Left kidney (tissue), 2 donors: Measurements from ENCODE around the gene OSTF1. TPM values are rescaled to one million over a fixed set of nuclear protein-coding genes. Genes with fewer than 3 reads are reported as not detected.

Experiments used
- DNase-seq: peaks from one replicate; pipeline ENCODE4 v3.0.0-alpha.2; 2013
- polyA plus RNA-seq: library from polyadenylated mRNA; unstranded; fragments of 120-200 nt; gene quantifications from one replicate; pipeline ENCODE4 v1.2.1, GENCODE V29; 2013; ENCODE audit not compliant: insufficient read length

Gene OSTF1
- polyA plus RNA-seq, 1 donor, result 23.4 TPM

- DNase-seq, result peak; percentile 29
These were observed 4.9 kb upstream of the OSTF1 start for GRCh38 chr9:75083188-75083970.

GRCh38 chr9:75084081-75084672, 4.1 kb upstream of the OSTF1 start:
- DNase-seq, result no peak

DNA sequence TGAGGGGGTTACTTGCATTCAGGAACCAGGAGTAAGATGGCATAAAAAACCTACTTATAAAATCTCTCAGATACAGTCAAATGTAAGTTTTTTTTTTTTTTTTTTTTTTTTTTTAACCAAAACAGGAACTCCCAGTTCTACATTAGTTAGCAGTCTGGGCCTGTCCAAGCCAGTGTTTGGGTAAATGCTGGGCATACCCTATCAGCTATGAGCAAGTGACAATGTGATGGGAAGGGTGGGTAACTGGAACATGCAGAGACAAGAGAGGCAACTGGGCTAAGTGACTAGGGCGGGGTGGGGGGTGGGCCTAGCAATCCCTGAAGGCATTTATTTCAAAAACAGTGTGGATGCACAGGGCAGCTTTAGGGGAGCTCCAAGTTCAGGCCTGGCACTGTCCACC, 2.7 kb upstream of the OSTF1 start:
- no peak for DNase-seq

DNA sequence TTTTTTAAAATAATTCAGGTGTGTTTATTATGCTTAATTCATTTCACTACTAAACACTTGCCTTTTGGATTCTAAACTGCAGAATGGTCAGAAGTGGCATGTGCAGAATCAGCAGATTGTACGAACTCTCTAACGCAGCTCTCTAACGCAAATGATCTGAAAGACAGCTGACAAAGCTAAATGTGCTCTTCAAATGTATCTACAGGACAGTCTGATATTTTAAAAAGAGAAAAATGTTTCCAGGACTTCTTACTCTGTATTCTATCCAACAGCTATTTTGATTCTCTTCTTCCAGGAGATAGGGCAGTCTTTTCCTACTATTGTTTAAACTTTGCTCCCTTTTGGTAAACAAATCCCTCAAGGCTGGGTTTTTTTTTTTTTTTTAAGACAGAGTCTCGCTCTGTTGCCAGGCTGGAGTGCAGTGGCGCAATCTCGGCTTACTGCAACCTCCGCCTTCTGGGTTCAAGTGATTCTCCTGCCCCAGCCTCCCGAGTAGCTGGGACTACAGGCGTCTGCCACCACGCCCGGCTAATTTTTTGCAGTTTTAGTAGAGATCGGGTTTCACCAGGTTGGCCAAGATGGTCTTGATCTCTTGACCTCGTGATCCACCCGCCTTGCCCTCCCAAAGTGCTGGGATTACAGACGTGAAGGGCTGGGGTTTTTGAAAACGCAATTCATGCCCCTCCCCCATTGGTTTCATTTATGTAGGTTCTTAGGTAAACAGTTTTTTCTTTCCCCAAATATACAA, 1.6 kb upstream of the OSTF1 start:
- DNase-seq, result no peak

GRCh38 chr9:75087289-75087823, 958 bp upstream of the OSTF1 start:
- DNase-seq, result no peak

GRCh38 chr9:75088646-75089372, 495 bp downstream of the OSTF1 start:
- DNase-seq, result peak; percentile 42

GRCh38 chr9:75089373-75089766, 1.1 kb downstream of the OSTF1 start:
- DNase-seq, result no peak

DNA sequence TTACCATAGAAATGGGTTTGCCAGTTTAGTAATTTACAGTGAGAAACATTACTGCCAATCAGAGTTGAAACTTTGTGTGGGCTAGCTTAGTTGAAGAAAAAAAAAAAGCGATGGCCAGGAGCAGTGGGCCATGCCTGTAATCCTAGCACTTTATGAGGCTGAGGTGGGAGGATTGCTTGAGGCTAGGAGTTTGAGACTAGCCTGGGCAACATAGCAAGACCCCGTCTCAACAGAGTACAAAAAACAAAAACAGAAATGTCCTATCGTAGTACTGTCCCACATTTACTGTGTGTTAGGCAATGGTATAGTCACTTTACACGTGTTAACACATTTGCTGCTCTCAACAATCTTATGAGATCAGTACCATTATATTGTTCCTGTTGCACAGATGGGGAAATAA, 2.3 kb downstream of the OSTF1 start:
- DNase-seq, result no peak

DNA sequence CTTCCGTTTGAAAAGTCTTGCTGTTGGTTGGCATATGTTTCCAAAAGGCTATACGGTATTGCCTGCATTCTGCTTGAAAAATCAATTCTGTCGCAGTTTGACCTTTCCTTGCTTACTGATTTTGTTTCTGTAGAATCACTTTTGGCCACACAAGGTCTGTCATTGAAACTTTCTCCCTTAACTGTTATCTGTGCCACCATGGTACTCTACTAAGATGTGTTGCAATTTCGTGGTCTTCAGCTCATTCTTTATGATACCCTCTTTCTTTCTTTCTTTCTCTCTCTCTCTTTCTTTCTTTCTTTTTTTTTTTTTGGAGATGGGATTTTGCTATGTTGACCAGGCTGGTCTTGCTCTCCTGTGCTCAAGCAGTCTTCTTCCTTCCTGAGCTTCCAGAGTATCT, 4.5 kb downstream of the OSTF1 start:
- DNase-seq, result no peak

DNA sequence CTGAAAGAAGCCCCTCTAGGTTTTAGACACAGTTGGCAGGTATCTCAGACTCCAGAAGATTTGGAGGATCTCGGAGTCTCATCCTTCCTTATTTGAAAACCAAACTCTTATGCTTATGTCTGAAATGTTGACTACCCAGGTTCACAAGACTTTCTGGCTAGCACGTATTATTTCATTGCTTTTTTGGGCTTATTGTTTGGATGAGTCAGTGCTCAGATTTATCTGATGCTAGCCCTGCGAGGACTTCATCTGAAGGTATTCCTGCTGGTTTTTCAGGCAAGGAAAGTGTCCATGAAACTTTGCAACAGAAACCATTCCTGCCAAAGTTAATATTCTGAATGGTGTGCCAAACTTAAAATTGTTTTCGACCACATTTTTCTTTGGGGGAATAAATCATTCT, 8.5 kb downstream of the OSTF1 start:
- DNase-seq, result no peak

- no peak for DNase-seq
These were observed 12.8 kb downstream of the OSTF1 start for GRCh38 chr9:75101004-75101588.

DNA sequence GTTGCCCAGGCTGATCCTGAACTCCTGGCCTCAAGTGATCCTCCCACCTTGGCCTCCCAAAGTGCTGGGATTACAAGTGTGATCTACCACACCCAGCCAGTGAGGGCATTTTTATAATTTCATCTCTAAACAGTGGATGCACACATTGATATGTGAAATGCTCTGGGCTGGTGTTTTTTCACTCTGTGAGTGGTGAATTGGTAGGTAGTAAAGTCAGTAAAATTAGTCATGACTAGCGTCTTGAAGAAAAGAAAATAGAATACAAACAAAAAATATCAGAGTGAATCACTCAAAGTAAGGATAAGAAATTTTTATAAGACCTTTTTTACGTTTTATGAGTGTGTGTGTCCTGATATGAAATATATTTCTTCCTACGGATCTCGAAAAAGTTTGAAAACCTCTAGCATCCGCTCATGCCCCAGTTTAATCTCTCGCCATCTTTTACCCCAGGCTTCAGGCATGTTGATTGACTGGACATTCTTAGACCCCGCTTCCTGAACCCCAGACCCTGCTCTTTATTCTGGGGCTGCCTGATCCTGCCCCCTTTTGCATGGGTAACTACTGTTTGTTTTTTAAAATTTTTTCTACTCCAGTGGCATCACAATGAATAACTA, 14.0 kb downstream of the OSTF1 start:
- no peak for DNase-seq

- DNase-seq, result no peak
These were observed 16.3 kb downstream of the OSTF1 start for GRCh38 chr9:75104607-75105006.

DNA sequence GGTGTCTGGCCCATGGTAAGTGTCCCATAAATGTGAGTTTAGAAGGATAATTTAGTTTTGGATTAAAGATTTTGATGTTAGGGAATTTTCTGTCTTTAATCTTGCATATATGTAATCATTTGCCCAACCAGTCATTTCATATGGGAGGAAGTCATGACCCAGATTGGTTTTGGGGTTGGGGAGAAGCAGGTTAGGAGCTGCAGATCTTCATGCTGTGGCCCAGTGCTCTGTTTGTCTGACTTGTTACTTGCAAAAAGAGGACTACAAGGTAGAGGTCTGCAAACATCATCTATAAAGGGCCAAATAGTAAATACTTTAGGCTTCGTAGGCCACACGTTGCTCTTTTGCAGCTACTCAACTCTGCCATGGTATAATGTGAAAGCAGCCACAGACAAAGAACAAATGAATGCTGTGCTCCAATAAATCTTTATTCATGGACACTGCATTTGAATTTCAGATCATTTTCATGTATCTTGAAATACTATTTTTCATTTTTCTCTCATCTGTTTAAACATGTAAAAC, 16.8 kb downstream of the OSTF1 start:
- no peak for DNase-seq

DNA sequence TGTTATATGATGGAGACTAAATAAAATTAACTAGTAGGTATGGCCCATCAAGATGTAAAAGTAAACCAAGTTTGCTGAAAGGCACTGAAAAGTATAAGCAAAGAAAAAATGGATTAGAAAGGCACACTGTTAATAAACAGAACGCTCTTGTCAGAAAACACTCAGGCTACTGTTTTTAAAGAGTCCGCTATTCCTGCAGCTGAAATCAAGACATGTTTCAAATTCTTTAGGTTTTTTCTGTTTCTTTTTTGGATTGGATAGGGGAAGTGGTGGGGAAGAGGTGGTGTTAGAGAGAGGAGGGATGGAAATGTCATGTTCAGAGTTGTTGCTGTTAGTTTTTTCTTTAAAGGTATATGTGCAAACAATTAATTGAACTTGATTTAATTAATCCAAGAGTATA, 17.5 kb downstream of the OSTF1 start:
- DNase-seq, result no peak

- DNase-seq, result peak; percentile 49
These were observed 18.5 kb downstream of the OSTF1 start for GRCh38 chr9:75106857-75107256.

GRCh38 chr9:75108571-75108970, 20.3 kb downstream of the OSTF1 start:
- DNase-seq, result no peak

DNA sequence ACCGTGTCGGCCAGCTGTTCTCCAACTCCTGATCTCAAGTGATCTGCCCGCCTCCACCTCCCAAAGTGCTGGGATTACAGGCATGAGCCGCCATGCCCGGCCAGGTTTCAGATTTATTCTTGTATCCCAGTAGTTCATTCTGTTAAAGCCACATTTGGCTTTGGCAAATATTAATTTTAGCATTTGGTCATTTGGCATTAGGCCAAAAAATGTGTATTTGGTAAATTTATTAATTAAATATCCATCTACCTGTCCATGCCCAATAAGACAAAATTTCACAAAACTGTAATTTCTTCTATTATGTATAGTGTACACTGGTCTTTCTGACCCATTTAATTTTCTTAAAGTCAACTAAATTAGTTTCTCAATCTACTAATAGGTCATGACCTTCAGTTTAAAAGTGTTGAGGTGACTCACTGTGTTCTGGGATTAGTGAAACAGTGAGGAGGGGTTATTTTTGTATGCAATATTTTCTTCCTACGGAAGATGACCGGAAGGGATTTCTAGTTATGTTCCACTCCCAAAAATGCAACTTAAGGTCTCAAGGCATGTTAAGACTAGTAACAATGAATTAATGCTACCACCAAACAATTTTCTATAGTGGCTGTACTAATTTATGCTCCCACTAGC, 21.0 kb downstream of the OSTF1 start:
- DNase-seq, result no peak

GRCh38 chr9:75111019-75111622, 22.8 kb downstream of the OSTF1 start:
- no peak for DNase-seq

- DNase-seq, result no peak
These were observed 24.5 kb downstream of the OSTF1 start for GRCh38 chr9:75112789-75113188.
